Glomerular endothelial cell (primary cell): ENCODE measurements around the gene RRP1. TPM values are rescaled to one million over a fixed set of nuclear protein-coding genes. Genes with fewer than 3 reads are reported as not detected.

Experiments used
- DNase-seq: peaks from one replicate; pipeline ENCODE4 v3.0.0-alpha.2; 2011; ENCODE audit warnings: low read depth, low spot score; ENCODE audit errors: extremely low read depth
- total RNA-seq: library from RNA; depleted of rRNA; stranded (reverse); fragments of >200 nt; gene quantifications from 2 replicates; pipeline ENCODE4 v1.2.3, GENCODE V29; 2015

The RRP1 gene
- total RNA-seq, 1 donor from 2014 or later = 27.4 TPM

DNA sequence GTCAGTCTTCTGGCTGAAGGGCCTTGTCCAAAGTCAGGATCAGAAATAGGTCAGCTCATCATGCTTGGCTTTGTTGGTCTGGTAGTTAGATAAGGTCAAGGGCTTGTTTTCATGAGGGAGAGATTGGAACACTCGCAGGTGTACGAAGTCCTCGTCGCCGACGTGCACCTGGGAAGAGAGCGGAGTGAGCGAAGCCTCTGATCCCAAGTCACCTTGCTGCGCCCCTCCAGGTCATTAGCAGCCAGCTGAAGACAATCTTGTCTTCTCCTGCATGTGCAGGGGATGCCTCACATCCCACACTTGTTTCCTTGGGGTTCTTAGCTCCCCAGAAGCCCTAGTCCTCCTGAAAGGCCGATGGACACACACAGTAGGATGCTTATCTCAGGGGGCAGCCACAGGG lies 15.2 kb upstream of the RRP1 start:
- no peak for DNase-seq

DNA sequence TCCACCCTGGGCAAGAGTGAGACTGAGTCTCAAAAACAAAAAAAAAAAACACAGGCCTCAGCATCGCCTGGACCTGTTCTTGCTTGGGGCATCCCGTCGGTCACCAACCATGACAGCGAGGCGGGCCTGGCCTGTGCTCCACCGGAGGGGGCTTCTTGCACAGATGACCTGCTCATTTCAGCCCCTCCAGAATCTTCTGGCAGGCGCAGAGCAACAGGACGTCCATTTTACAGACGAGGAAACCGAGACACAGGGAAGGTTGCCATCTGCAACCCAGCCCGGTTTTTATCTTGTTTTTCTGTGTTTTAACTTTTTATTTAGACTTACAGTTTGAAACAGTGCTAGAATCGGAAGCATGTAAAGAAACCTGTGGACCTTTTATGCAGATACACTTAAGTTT lies 14.2 kb upstream of the RRP1 start:
- no peak for DNase-seq

DNA sequence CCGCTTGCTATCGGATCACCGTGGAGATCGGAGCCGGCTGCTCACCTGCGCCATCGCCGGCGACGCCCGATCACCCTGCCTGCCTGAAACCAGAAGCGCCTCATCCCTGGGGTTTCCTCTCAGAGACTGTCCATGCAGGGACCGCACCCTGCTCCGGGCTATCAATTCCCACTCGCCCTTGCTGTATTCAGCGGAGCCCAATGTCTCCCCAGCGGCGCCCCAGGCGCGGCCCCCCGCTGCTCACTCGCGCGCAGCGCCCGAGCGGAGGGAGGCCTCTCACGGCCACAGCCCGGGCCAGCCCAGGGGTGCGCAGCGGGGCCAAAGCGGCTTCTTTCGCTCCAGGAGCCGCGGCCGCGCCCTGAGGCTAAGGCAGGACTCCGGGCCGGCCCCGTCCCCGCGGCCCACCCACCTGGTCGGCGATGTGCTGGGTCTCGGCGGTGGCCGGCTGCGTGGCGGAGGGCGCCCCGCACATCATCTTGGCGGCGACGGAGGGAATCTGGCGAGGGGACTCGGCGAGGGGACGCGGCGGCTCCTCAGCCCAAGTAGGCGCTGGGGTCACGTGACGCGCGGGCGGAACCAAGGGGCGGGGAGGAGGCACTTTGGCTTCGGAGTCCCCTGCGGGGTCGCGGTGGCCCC lies 13.5 kb upstream of the RRP1 start, which contains the start of gene CSTB:
Gene CSTB, minus strand, starts transcription at position 514 of the 636 bp plus-strand sequence. Its CDS starts 39 bp downstream, at position 475.
- no peak for DNase-seq

DNA sequence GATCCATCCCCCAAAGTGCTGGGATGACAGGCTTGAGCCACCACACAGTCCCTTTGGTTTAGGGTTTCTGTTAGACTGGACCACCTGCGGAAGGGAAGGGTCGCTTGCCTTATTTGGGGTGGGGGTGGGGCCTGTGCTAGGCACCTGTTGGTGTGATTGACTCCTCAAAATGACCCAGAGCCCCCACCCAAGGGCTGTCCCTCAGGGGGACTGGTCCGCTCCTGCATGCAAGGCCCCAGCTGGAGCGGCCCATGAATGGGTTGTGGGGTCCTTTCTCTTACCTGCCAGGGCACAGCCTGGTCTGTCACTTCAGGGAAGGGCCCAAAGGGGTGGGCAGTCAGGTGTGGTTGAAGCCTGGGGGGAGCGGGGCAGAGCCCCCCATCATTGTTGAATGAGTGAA lies 11.4 kb upstream of the RRP1 start:
- no peak for DNase-seq

DNA sequence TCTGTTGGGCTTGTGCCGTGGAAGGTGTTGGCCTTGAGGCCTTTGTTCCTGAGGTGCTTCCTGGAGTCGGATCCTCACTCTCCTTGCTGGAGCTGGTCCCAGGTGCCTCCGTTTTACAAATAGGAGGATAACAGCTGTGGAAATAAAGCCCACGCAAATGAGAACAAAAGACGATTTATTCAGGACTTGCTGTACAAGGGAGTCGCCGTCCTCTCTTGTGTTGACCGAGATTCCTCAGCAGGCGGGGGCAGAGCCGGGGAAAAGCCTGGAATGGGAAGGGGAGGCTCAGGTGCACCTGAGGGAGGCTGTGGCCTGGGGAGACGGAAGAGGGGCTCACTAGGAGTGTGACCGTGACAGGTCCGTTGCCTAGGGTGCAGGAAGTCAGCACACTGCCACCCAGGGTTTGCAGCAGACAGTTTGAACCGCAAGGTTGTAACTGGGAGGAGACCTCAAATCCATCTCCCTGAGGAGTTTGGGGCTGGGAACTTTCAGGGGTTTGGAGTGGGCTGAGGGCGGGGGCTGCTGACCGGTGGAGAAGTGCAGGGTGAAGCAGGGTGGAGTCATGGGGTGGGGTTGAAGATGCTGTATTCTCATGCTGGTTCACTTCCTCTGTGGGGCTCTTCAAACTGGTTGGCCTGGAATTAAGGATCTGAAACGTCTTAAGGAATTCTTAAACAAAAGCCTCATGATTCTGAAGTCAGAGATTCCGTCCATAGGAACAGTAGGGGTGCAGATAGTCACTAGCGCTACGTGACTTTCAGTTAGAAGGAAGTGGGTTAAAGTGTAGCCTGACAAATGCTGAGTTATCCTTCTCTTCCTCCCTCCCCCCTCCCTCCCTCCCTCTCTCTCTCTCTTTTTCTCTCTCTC lies 10.7 kb upstream of the RRP1 start:
- DNase-seq = no peak

DNA sequence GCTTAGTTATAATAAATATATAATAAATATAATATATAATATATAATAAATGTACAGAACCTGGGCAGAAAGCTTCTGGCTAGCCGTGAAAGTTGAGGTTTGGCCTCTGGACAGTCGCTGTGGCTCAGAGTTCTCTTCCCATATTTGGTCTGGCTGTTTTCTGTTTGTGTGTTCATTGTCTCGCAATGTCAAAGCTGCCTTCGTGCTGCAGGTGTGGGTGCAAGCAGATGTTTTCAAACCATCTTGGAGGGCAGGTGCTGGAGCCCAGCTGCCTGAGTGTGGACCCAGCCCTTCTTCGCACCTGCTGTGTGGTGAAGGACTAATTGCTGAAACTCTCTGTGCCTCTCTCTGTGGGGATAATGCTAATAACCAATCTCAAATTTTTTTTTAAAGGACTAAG lies 9.7 kb upstream of the RRP1 start:
- no peak for DNase-seq

DNA sequence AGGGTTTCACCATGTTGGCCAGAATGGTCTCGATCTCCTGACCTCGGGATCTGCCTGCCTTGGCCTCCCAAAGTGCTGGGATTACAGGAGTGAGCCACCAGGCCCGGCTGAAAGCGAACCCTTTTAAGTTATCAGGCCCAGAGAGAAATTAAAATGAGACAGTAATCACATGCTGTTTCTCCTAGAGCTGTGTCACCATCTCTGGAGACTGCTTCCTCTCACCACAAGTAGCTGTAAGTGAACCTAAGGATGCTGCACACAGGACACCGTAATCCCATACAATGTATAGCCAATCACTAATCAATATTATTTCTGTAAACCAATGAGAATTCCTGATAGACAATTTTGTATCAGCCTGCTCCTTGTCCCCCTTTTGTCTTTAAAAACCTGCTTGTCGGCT lies 7.5 kb upstream of the RRP1 start:
- no peak for DNase-seq

DNA sequence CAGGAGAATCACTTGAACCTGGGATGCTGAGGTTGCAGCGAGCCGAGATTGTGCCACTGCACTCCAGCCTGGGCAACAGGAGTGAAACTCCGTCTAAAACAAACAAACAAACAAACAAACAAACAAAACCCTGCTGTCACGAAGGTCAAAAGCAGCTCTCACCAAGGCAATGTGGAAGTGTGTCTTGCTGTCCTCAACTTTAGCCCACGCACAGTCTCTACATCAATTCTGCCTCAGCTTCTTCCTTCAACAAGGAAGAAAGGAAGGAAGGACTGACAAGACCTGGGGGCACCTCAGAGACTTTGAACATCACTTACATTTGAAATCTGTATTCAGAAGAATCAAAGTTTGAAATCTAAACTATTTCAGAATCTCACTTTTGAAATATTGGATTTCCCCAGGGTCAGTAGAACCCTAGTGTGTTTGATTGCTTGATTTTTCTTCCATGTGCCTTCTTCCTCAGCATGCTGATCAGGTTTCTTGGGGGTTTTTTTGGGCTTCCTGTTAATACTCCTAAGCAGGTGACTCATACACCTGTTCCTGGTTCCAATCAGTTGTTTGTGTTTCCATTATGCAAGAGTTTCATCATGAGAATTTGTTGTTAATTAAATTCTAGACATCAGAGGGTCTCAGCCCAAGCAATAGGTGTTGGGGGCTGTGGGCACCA lies 6.8 kb upstream of the RRP1 start:
- no peak for DNase-seq

DNA sequence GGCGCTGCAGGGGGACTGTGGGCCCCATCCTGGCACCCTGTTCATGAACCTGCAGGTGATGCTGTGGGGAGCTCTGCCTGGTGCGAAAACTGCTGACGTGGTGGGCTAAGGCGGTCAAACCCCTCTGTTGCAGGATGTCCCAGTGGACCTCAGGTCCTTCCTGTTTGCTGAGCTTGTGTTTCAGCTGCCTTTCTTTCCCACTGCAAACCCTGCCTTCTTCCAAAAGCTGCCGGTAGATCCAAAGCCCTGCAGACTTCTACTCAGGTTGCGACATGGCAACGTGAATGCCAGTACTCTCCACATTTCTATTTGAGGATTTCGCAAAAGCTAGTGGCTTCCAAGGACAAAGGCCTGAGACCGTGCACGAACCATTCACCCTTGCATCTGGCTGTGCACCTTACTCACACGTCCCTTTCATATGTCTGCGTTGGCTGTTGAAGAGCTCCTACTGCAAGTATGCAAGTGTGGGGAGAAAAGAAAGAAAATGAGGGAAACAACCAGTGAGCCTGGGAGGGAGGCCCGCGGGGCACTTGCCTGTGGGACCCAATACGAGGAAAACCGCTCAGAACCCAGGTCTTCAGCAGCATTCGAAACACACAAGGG lies 6.2 kb upstream of the RRP1 start:
- no peak for DNase-seq

DNA sequence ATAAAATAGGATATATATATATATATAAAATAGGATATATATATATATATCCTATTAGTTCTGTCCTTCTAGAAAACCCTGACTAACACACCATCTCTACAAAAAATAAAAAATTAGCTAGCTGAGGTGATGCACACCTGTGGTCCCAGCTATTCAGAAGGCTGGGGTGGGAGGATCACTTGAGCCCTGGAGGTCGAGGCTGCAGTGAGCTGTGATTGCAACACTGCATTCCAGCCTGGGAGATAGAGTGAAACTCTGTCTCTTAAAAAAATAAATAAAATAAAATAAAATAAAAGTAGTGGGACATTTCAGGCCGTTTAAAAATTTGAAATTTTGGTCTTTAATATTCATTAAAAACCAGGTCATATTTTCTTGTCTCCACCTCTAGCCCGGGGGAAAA lies 4.2 kb upstream of the RRP1 start:
- DNase-seq = no peak

DNA sequence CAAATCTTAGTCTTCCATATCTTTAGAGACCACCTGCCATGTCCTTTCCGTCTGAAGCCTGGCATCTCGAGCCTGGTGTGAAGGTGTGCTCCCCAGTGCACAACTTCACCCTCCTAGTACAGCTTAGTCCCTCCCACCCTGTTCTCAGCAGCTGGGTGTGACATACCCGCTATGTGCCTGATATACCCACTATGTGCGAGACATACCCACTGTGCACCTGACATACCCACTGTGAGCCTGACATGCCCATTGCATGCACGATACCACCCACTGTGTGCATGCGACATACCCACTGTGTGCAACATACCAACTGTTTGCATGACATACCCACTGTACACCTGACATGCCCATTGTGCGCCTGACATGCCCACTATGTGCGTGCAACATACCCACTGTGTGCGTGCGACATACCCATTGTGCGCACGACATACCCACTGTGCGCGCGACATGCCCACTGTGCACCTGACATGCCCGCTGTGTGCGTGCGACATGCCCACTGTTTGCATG lies 3.0 kb upstream of the RRP1 start:
- DNase-seq = no peak

DNA sequence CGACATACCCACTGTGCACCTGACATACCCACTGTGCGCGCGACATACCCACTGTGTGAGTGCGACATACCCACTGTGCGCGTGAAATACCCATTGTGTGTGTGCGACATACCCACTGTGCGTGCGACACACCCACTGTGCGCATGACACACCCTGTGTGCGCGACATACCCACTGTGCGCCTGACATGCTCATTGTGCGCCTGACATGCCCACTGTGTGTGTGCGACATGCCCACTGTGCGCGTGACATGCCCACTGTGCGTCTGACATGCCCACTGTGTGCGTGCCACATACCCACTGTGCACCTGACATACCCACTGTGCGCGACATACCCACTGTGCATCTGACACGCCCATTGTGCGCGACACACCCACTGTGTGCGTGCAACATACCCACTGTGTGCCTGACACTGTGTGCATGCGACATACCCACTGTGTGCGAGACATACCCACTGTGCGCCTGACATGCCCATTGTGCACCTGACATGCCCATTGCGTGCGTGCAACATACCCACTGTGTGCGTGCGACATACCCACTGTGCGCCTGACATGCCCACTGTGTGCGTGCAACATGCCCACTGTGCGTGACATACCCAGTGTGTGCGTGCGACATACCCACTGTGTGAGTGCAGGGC lies 2.5 kb upstream of the RRP1 start:
- no peak for DNase-seq

DNA sequence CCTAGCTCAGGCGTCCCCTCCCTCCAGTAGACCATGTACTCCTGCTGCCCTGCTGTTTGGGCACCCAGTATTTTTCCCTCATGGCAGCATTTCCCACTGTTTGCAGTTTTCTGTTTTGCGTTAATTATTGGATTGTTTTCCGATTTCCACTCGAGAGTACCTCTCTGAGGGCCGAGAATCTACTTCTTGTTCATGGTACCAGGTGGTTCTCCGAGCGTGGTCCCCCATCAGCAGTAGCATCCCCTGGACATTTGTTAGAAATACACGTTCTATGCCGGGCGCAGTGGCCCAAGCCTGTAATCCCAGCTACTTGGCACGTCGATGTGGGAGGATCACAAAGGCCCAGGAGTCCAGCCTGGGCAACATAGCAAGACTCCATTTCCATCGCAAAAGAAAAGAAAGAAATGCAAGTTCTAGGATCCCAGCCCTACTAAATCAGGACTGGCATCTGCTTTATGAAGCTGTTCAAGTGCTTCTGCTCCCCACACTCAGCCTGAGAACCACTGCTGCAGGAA lies 690 bp downstream of the RRP1 start:
- no peak for DNase-seq

DNA sequence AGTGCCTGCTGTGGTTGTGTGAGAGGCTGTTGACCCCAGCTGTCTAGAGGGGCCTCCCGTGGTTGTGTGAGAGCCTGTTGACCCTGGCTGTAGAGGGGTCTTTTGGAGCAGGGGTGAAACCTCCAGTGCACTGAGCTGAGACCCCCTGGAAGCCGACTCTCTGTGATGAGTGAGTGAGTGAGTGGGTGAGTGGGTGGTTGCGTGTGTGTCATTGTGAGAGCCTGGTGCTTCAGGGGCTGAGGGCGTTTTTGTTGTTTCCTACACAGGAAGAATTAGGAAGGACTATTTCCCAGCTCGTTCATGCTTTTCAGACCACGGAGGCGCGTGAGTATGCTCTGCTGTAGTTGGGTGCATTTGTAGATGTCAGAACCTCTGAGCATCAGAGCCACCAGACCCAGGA lies 3.0 kb downstream of the RRP1 start:
- no peak for DNase-seq

DNA sequence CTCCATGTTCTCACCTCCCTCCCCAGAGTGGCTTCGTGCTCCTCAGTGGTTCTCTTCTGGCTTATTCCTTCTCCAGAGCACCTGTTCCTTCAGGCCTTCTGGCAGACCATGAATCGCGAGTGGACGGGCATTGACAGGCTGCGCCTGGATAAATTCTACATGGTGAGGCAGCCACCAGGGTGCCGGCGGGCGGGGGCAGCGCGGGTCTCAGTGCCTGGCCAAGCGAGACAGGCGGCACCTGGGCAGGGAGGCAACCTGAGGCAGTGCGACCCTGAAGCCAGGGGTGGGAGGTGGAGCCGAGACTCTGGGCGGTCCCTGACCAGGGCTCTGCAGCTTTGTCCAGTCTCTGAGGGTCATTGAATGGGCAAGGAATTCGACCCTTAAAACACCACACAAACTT lies 3.9 kb downstream of the RRP1 start:
- DNase-seq = no peak

DNA sequence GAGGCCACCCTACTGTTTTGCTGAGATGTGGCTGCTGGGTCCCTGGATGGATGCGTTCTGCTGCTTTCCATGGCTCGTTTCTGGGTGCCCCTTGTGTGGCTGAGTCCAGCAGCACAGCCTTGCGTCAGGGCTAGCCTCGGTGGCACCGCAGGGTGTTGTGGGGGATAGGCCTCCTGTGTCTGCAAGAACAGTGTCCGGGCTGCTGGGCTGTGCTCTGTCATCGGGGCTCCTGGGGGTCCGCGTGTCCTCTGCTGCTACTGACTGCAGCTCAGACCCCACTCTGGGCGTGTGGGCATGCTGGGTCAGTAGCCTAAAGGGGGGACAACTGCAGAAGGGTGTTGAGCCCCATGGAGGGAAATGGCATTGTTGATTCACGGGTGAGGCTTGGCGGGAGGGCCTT lies 4.9 kb downstream of the RRP1 start:
- no peak for DNase-seq

DNA sequence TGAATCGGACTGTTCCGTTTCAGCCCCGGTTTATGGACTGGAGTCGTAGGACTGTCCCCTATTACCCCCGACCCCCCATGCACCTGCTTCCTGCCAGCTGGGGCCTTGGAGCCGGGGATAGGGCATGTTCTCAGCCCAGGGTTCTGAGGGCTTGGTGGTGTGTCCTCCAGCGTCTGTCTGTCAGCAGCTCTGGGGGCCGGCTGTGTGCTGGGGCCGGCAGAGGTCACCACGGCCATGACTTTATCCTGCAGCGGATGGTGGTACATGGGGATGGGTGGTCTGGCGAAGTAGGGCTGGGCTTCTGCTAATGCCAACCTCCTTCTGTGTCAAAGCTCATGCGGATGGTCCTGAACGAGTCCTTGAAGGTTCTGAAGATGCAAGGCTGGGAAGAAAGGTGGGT lies 5.5 kb downstream of the RRP1 start:
- DNase-seq = no peak

DNA sequence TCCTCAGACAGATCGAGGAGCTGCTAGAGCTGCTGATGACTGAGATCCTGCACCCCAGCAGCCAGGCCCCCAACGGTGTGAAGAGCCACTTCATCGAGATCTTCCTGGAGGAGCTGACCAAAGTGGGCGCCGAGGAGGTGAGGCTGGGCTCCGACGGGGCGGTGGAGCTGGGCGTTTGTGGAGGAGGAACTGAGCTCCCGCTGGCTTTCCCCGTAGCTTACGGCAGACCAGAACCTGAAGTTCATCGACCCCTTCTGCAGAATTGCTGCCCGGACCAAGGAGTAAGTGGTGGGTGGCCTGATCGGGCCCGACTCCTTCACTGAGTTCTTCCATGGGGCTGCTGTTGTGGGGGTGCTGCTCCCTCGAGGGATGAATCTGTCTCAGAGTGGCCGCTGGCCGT lies 8.0 kb downstream of the RRP1 start:
- DNase-seq = no peak

DNA sequence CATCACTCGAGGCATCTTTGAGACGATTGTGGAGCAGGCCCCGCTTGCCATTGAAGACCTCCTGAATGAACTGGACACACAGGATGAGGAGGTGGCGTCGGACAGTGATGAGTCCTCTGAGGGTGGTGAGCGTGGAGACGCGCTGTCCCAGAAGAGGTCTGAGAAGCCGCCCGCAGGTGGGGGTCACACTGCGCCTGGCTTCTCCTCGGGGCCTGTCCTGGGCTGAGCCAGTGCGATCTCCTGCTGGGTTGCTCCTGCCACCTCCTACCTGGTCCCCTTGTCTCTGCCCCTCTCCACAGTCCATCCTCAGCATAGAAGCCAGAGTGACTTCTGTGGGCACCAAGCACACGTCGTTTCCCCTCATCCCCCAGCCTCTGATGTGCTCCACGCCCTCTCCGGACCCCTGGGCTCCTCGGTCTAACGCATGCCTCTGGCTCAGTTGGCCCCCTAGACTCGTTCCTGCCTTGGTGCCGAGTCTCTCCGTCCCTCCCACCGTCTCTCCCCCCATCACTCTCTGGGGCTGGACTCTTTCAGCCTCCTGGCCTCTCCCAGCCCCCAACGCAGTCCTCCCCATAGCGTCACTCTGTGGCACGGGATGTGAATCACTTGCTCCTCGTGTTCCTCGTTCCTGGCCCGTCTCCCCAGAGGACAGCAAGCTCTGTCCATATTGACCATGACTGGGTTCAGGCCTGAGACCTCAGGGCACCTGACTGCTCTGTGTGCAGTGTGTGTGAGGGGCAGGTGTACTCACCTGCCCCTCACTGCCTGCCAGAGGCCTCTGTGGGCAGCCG lies 8.7 kb downstream of the RRP1 start:
- no peak for DNase-seq
